DND-41 (cell line): Measurements from ENCODE around the gene KCNK3.

Experiments
- EZH2 ChIP-seq: IDR thresholded peaks from 3 replicates; pipeline ENCODE4 v1.6.1; 2012; ENCODE audit warnings: borderline replicate concordance, low read depth, mild to moderate bottlenecking, moderate library complexity, low read length, inconsistent platforms; ENCODE audit not compliant: severe bottlenecking
- TF ChIP-seq, protein P1 (sequence below): IDR thresholded peaks from 2 replicates; pipeline ENCODE4 v1.5.1; 2012; ENCODE audit warnings: borderline replicate concordance, low read length, moderate library complexity, mild to moderate bottlenecking; ENCODE audit not compliant: poor library complexity, severe bottlenecking; ENCODE audit errors: extremely low read depth

- TF ChIP-seq, protein P1, sequence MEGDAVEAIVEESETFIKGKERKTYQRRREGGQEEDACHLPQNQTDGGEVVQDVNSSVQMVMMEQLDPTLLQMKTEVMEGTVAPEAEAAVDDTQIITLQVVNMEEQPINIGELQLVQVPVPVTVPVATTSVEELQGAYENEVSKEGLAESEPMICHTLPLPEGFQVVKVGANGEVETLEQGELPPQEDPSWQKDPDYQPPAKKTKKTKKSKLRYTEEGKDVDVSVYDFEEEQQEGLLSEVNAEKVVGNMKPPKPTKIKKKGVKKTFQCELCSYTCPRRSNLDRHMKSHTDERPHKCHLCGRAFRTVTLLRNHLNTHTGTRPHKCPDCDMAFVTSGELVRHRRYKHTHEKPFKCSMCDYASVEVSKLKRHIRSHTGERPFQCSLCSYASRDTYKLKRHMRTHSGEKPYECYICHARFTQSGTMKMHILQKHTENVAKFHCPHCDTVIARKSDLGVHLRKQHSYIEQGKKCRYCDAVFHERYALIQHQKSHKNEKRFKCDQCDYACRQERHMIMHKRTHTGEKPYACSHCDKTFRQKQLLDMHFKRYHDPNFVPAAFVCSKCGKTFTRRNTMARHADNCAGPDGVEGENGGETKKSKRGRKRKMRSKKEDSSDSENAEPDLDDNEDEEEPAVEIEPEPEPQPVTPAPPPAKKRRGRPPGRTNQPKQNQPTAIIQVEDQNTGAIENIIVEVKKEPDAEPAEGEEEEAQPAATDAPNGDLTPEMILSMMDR: no peak
- no peak for TF ChIP-seq EZH2
Observed at GRCh38 chr2:26716769-26717168, 24.2 kb downstream of the KCNK3 start.
